HepG2 (cell line): Measurements from ENCODE around the gene IFI35. TPM values are rescaled to one million over a fixed set of nuclear protein-coding genes. Genes with fewer than 3 reads are reported as not detected.
A peak's percentile ranks its signal among the peaks of the same experiment; 100 is the strongest.

Source experiments
- ADNP ChIP-seq: sonication (generic); formaldehyde crosslinking; IDR thresholded peaks from 2 replicates; pipeline ENCODE4 v1.4.0; 2020; ENCODE audit warnings: missing genetic modification reagents
- ARNT2 ChIP-seq: sonication (generic); formaldehyde crosslinking; IDR thresholded peaks from 2 replicates; pipeline ENCODE4 v1.8.0; 2022; ENCODE audit warnings: mild to moderate bottlenecking, low read depth, missing genetic modification reagents, moderate library complexity
- ATRX ChIP-seq: sonication (generic); formaldehyde crosslinking; IDR thresholded peaks from 2 replicates; pipeline ENCODE4 v1.4.0; 2020; ENCODE audit warnings: missing genetic modification reagents, borderline replicate concordance
- BATF2 ChIP-seq: sonication (generic); formaldehyde crosslinking; IDR thresholded peaks from 2 replicates; pipeline ENCODE4 v1.8.0; 2022; ENCODE audit warnings: mild to moderate bottlenecking, missing genetic modification reagents, moderate library complexity
- CREB1 ChIP-seq, 2 experiments: fragments of 450-650 bp in 1 of 2; IDR thresholded peaks; 2 replicates each; pipeline ENCODE4 v1.6.1; 2016 to 2017; ENCODE audit warnings: control low read depth in 1 of 2, mild to moderate bottlenecking in 1 of 2, missing compliant biosample characterization in 1 of 2, missing genetic modification characterization in 1 of 2
- EHMT2 ChIP-seq: fragments of 200-600 bp; sonication (generic); IDR thresholded peaks from 2 replicates; pipeline ENCODE4 v1.7.0; 2017; ENCODE audit warnings: antibody characterized with exemption, low read depth, low read length, borderline replicate concordance
- GMEB1 ChIP-seq: sonication (generic); formaldehyde crosslinking; IDR thresholded peaks from 2 replicates; pipeline ENCODE4 v1.5.1; 2020; ENCODE audit warnings: missing genetic modification reagents, mild to moderate bottlenecking, borderline replicate concordance
- HIC2 ChIP-seq: sonication (generic); formaldehyde crosslinking; IDR thresholded peaks from 2 replicates; pipeline ENCODE4 v1.9.0; 2022; ENCODE audit warnings: low read depth, missing genetic modification reagents
- HNF1B ChIP-seq: sonication (generic); formaldehyde crosslinking; IDR thresholded peaks from 2 replicates; pipeline ENCODE4 v1.5.1; 2020; ENCODE audit warnings: mild to moderate bottlenecking, moderate library complexity, missing genetic modification reagents
- LCORL ChIP-seq, 2 experiments: fragments of 450-650 bp in 1 of 2; sonication (generic) in 1 of 2; formaldehyde crosslinking in 1 of 2; IDR thresholded peaks; 2 replicates each; pipeline versions ENCODE4 v1.5.0 to v1.6.1; 2017 to 2020; ENCODE audit warnings: antibody characterized with exemption in 1 of 2, missing genetic modification reagents in 1 of 2
- NFKB2 ChIP-seq: sonication (generic); formaldehyde crosslinking; IDR thresholded peaks from 2 replicates; pipeline ENCODE4 v1.4.0; 2020; ENCODE audit warnings: missing genetic modification reagents, borderline replicate concordance
- NR2F1 ChIP-seq, 2 experiments: fragments of 450-650 bp in 1 of 2; formaldehyde crosslinking in 1 of 2; IDR thresholded peaks; 2 replicates each; pipeline versions ENCODE4 v1.5.0 to v1.6.1; 2016 to 2020; ENCODE audit warnings: mild to moderate bottlenecking in 1 of 2, missing compliant biosample characterization in 1 of 2, missing genetic modification reagents in 1 of 2, moderate library complexity in 1 of 2
- RXRB ChIP-seq: IDR thresholded peaks from 2 replicates; pipeline ENCODE4 v1.6.1; 2016; ENCODE audit warnings: borderline replicate concordance, missing genetic modification reagents, missing compliant biosample characterization
- SAFB2 ChIP-seq: sonication (generic); formaldehyde crosslinking; IDR thresholded peaks from 2 replicates; pipeline ENCODE4 v1.5.1; 2020; ENCODE audit warnings: missing genetic modification reagents, low read depth, mild to moderate bottlenecking, borderline replicate concordance
- TCF7L2 ChIP-seq: IDR thresholded peaks from 2 replicates; pipeline ENCODE4 v1.6.1; 2011; ENCODE audit warnings: mild to moderate bottlenecking, low read depth, low read length, moderate library complexity
- TMF1 ChIP-seq: sonication (generic); formaldehyde crosslinking; IDR thresholded peaks from 2 replicates; pipeline ENCODE4 v1.8.1; 2022; ENCODE audit warnings: low read depth, missing genetic modification reagents
- TSC22D2 ChIP-seq: sonication (generic); formaldehyde crosslinking; IDR thresholded peaks from 2 replicates; pipeline ENCODE4 v1.5.1; 2020; ENCODE audit warnings: missing genetic modification reagents, mild to moderate bottlenecking, borderline replicate concordance
- ZC3H13 ChIP-seq: sonication (generic); formaldehyde crosslinking; IDR thresholded peaks from 2 replicates; pipeline ENCODE4 v1.8.1; 2023; ENCODE audit warnings: mild to moderate bottlenecking, missing genetic modification reagents, moderate library complexity
- ZNF12 ChIP-seq: sonication (generic); formaldehyde crosslinking; IDR thresholded peaks from 2 replicates; pipeline ENCODE4 v1.5.0; 2020; ENCODE audit warnings: missing genetic modification reagents
- ZNF264 ChIP-seq: sonication (generic); formaldehyde crosslinking; IDR thresholded peaks from 2 replicates; pipeline ENCODE4 v1.4.0; 2020; ENCODE audit warnings: missing genetic modification reagents
- ZNF549 ChIP-seq: sonication (generic); formaldehyde crosslinking; IDR thresholded peaks from 2 replicates; pipeline ENCODE4 v1.5.0; 2020; ENCODE audit warnings: missing genetic modification reagents
- ZNF556 ChIP-seq: sonication (generic); formaldehyde crosslinking; IDR thresholded peaks from 2 replicates; pipeline ENCODE4 v1.4.0; 2020; ENCODE audit warnings: mild to moderate bottlenecking, missing genetic modification reagents, borderline replicate concordance
- ZNF605 ChIP-seq: sonication (generic); formaldehyde crosslinking; IDR thresholded peaks from 2 replicates; pipeline ENCODE4 v1.8.0; 2022; ENCODE audit warnings: mild to moderate bottlenecking, missing genetic modification reagents
- polyA plus RNA-seq, 8 experiments: library from polyadenylated mRNA; depleted of rRNA in 3 of 8; stranded (reverse) in 7 of 8; unstranded in 1 of 8; fragments of >200 nt; fragmentation: Illumina TruSeq in 4 of 8; extraction: Trizol in 4 of 8; gene quantifications; 2 replicates each; pipeline versions ENCODE4 v1.2.1 to v1.2.3, GENCODE V29; 2011 to 2016; ENCODE audit warnings: low read depth in 4 of 8, missing spikeins in 1 of 8, mixed read lengths in 1 of 8; ENCODE audit not compliant: insufficient read depth in 1 of 8
- total RNA-seq, 5 experiments: library from RNA; depleted of rRNA; stranded (reverse); fragments of >200 nt; fragmentation: Illumina TruSeq; extraction: Trizol; gene quantifications; 2 replicates each; pipeline ENCODE4 v1.2.3, GENCODE V29; 2016; ENCODE audit warnings: low read depth in 1 of 5

The IFI35 gene
- total and polyA plus RNA-seq, 2 of the 13 experiments (the other 11 are each of a cell fraction or from before 2014, with no cell fraction given), result 28.9 to 38.1 TPM

- TF ChIP-seq HNF1B (peak; percentile 8; the same call in 1 of the 2 replicates), ARNT2 (CRISPR knock-in tag) (peak; percentile 94), RXRB (CRISPR knock-in tag) (peak; percentile 21; the same call in 1 of the 2 replicates), ZNF605 (0 out of 2 replicates have a peak, but pooled peaks have one; percentile 19), ADNP (CRISPR knock-in tag) (no peak), HIC2 (CRISPR knock-in tag) (peak; percentile 75; the same call in 1 of the 2 replicates), CREB1 (IDR thresholded peaks at IDR 0.05) (peak; percentile 83), CREB1 (CRISPR knock-in tag; IDR thresholded peaks at IDR 0.05) (0 out of 2 replicates have a peak, but pooled peaks have one; percentile 42), ZNF549 (CRISPR knock-in tag) (no peak), TCF7L2 (no peak), ZC3H13 (CRISPR knock-in tag) (peak; percentile 7; the same call in 1 of the 2 replicates), ZNF264 (CRISPR knock-in tag) (peak; percentile 31; the same call in 1 of the 2 replicates), SAFB2 (CRISPR knock-in tag) (peak; percentile 80; the same call in 1 of the 2 replicates), NR2F1 (CRISPR knock-in tag; IDR thresholded peaks at IDR 0.05) (no peak), ZNF12 (CRISPR knock-in tag) (no peak), BATF2 (0 out of 2 replicates have a peak, but pooled peaks have one; percentile 65), ZNF556 (CRISPR knock-in tag) (no peak), TSC22D2 (CRISPR knock-in tag) (no peak), GMEB1 (CRISPR knock-in tag) (peak; percentile 73; the same call in 1 of the 2 replicates), LCORL (IDR thresholded peaks at IDR 0.05) (no peak), LCORL (CRISPR knock-in tag; IDR thresholded peaks at IDR 0.05) (peak; percentile 43; the same call in 1 of the 2 replicates), EHMT2 (no peak), ATRX (CRISPR knock-in tag) (no peak), TMF1 (CRISPR knock-in tag) (no peak), NFKB2 (CRISPR knock-in tag) (0 out of 2 replicates have a peak, but pooled peaks have one; percentile 24)
Measured at GRCh38 chr17:42980766-42981397, 25.7 kb upstream of the IFI35 start (continued).
